HG02759 (cell line): ENCODE results near the gene PHLDB3.

Experiments
- ATAC-seq: cut with Tn5 transposase; IDR thresholded peaks from one replicate; pipeline ENCODE4 v1.9.1; 2021; ENCODE audit warnings: mild to moderate bottlenecking, moderate library complexity; ENCODE audit not compliant: unreplicated experiment

Gene PHLDB3

DNA sequence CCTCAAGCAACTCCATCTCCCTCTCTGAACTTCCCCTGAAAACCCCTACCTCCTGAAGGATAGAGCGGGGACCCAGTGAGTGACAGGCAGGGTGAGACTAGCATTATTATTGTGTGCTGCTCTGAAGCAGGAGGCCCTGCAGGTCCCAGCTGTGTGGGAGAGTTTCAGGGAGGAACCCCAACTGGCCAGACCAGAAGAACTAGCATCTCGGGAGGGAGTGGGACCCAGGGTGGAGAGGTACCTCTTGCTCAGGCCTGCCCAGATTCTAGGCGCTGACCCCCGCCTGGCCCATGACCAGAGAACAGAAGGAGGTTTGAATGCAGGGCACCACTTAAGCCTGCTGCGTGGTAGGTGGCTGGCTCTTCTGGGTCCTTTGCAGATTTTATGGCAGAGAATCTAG is 33.5 kb downstream of the PHLDB3 start:
- no peak for ATAC-seq

DNA sequence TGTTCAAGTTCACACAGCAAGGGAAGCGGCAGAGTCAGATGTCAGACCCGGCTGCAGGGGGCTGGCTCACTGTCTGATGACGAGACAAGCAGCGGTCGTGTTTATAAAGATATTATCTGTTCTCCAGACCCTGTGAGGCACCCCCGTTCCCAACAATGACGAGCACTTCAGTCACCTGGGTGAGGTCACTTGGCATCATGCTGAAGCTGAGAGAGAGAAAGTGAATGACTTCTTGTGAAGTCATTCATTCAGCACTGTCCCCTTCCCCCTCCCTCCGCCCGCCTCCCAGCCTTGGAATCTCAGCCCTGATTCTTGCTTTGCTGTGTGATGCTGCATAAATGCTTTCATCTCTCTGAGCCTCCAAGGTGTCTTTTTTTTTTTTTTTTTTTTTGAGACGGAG is 34.3 kb downstream of the PHLDB3 start:
- ATAC-seq, result no peak

GRCh38 chr19:43469160-43469480 is 35.4 kb downstream of the PHLDB3 start:
- ATAC-seq, result no peak

- ATAC-seq, result no peak
Measured at GRCh38 chr19:43468354-43469159, 36.0 kb downstream of the PHLDB3 start.

GRCh38 chr19:43467730-43468129 is 36.8 kb downstream of the PHLDB3 start:
- ATAC-seq, result no peak

- ATAC-seq, result no peak
Measured at GRCh38 chr19:43467276-43467675, 37.3 kb downstream of the PHLDB3 start.

GRCh38 chr19:43466793-43467192 is 37.8 kb downstream of the PHLDB3 start:
- ATAC-seq, result no peak

- no peak for ATAC-seq
Measured at GRCh38 chr19:43465468-43466120, 39.0 kb downstream of the PHLDB3 start, which contains the start of gene LYPD3. LYPD3 (minus strand) TSS chr19:43465608; CDS start chr19:43465571, 37 bp downstream.

DNA sequence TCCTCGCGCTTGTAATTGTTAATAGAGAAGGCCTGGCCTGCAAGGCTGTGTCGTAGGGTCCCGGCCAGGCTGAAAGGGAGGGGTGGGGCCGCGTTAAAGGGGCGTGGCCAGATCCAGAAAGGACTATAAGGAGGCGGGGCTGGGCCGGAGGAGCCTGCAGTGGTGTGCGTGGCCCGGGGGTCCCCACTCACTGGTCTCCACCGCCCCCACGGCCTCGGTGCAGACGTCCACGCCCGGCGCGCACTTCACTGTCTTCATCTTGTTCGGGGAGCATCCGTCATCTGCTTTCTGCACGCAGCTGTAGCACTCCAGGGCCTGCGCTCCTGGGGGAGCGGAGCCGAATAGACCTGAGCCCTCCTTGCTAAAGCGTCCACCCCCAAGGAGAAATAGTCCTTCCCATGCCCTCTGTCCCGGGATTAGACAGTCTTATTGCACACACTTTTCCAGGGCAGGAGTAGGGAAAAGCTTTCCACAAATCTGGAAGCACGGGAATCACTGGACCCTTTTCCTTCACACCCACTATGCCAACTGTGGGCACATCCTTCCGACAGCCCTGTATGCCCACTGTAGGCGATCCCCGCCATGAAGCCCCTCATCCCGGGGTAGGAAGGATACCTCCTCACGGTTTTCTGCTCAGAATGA is 40.3 kb downstream of the PHLDB3 start:
- ATAC-seq, result peak; percentile 35

DNA sequence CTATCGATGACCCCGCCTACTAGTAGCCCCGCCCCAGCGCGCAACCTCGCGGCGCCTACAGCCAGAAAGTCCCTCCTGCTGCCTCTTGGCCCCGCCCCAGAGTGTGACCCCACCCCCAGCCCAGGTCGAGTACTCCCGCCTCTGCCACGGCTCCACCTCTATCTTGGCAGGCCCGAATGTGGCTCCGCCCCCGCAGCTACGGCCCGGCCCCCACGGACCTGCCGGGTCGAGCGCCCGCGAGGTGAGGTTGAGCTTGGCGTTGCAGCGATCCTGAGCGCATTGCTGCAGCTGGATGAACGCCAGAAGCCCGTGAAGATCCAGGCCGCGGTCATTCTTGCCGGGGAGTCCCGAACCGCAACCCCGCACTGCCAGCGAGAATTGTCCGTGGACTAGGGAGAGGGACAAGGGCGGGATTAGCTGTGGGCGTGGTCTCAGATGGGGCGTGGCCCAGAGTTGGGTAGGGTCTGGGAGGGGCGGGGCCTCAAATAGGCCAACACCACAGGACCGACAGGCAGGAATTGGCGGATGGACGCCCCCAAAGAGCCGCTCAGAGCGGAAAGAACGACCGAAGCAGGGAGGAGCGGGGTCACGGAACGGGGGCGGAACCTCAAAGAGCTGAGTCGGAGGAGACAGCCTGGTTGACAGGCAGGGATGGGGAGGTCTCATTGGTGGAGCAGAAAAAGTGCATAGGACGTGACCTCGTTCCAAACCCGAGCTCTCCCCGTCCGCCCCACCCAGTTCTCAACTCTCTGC is 41.0 kb downstream of the PHLDB3 start:
- peak; percentile 88 for ATAC-seq

- no peak for ATAC-seq
Measured at GRCh38 chr19:43462785-43463380, 41.7 kb downstream of the PHLDB3 start.

DNA sequence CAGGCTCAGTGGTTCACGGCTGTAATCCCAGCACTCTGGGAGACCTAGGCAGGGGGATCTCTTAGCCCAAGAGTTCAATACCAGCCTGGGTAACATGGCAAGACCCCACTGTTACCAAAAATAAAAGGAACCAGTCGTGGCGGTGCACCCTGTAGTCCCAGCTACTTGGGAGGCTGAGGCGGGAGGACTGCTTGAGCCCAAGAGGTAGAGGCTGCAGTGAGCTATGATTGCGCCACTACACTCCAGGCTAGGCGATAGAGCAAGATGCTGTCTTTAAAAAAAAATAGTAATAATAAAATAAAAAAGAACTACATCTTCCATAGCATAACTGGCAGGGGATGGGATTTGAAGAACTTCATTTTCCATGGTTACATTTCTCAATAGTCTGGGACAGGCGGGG is 42.2 kb downstream of the PHLDB3 start:
- ATAC-seq, result no peak

- ATAC-seq, result no peak
Measured at GRCh38 chr19:43461303-43461702, 43.2 kb downstream of the PHLDB3 start.

DNA sequence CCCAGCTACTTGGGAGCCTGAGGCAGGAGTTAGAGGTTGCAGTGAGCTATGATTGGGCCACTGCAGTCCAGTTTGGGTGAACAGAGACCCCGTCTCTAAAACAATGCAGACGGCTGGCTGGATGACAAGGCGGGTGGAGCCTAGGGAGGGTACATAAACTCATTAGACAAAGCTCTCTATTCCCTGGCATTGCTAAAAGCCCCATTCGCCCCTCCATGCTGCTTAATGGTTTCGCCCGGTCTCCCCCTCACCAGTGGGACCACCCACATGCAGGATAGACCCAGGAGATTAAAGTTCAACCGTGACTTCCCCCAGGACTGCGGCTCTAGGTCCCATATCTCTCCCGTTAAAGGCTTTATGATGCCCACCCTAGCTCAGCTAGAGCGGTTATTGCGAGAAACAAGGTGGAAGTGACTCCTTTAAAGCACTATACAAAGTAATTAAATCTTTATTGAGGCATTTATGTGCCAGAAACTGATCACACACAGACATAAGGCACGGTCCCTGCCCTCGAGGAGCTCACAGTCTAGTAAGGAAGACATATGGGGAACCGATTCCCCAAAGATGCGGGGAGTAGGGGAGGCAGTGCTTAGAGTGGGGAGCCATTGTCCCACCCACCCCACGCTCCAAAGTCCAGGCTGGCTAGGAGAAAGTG is 44.1 kb downstream of the PHLDB3 start:
- no peak for ATAC-seq

- ATAC-seq, result no peak
Measured at GRCh38 chr19:43457809-43458208, 46.7 kb downstream of the PHLDB3 start.

GRCh38 chr19:43455321-43456113 is 49.0 kb downstream of the PHLDB3 start:
- ATAC-seq, result no peak

DNA sequence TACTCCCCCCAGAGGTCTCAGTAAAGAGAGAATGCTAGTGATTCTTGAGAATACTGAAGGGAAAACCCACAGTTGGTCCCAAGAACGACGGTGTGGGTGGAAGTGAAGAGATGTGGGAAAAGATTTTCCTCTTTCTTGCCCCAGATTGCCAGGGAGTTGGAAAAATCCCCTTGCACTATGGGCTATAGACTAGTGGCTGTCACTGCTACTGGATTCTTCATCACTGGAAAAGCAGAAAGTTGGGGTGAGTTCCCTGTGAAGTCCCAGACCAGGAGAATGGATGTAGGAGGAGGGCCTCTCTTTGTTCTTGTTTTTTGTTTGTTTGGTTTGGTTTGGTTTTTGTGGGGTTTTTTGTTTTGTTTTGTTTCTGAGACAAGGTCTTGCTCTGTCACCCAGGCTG is 50.5 kb downstream of the PHLDB3 start:
- ATAC-seq, result no peak

DNA sequence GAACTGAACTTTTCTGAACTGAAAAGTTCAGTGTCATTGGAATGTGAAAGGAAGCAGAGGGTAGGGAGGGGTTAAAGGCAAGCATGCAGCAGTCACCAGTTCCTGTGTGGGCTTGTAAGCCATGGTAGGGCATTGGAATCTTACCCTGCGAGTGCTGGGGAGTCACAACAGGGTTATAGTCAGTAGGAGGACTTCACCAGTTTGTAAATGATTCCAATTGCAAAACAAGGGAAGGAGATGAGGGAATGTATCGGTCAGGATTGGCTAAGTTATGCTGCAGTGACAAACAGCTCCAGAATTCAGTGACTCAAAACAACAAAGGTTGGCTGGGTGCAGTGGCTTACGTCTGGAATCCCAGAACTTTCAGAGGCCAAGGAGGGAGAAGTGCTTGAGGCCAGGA is 52.0 kb downstream of the PHLDB3 start:
- ATAC-seq, result no peak

- ATAC-seq, result no peak
Measured at GRCh38 chr19:43450545-43450997, 54.0 kb downstream of the PHLDB3 start.

GRCh38 chr19:43447655-43448054 is 56.9 kb downstream of the PHLDB3 start:
- no peak for ATAC-seq
